NCI-H1417 (cell line): Measurements from ENCODE around the gene SOX15.

Experiments used
- DNase-seq, 3 experiments: peaks; one replicate each; lab custom pipeline; 2025; lab: John Stamatoyannopoulos, UW

Gene SOX15

GRCh38 chr17:7577327-7578199 lies 12.3 kb downstream of the SOX15 start:
- peak in 1 of 3 experiments; percentile 12 for DNase-seq

- no peak for DNase-seq
These were observed 13.4 kb downstream of the SOX15 start for GRCh38 chr17:7576432-7576937.

- no peak for DNase-seq
These were observed 13.9 kb downstream of the SOX15 start for GRCh38 chr17:7575959-7576358.

- DNase-seq: no peak
These were observed 14.4 kb downstream of the SOX15 start for GRCh38 chr17:7575481-7575883.

GRCh38 chr17:7574176-7574953 lies 15.5 kb downstream of the SOX15 start:
- DNase-seq: no peak

GRCh38 chr17:7573324-7574080 lies 16.4 kb downstream of the SOX15 start:
- peak; percentile 63 to 84 (median 73) for DNase-seq

GRCh38 chr17:7572588-7573323 lies 17.1 kb downstream of the SOX15 start:
- peak; percentile 94 to 98 (median 96) for DNase-seq

GRCh38 chr17:7572338-7572587 lies 17.6 kb downstream of the SOX15 start:
- no peak for DNase-seq

- DNase-seq: no peak
These were observed 19.5 kb downstream of the SOX15 start for GRCh38 chr17:7570351-7570750.

GRCh38 chr17:7569571-7569970 lies 20.3 kb downstream of the SOX15 start:
- no peak for DNase-seq

GRCh38 chr17:7563115-7563869 lies 26.6 kb downstream of the SOX15 start:
- DNase-seq: no peak

- no peak for DNase-seq
These were observed 27.7 kb downstream of the SOX15 start for GRCh38 chr17:7562208-7562605.

GRCh38 chr17:7561589-7562207 lies 28.2 kb downstream of the SOX15 start, which contains the start of gene SENP3:
Gene SENP3 (plus strand): TSS chr17:7561919. CDS start chr17:7563077, 1,158 bp downstream.
- DNase-seq: peak; percentile 83 to 86 (median 84)

GRCh38 chr17:7561028-7561575 lies 28.8 kb downstream of the SOX15 start:
- peak; percentile 65 to 84 (median 66) for DNase-seq

GRCh38 chr17:7560172-7561027 lies 29.5 kb downstream of the SOX15 start:
- DNase-seq: peak in 2 of 3 experiments; percentile 28 to 45

- peak in 2 of 3 experiments; percentile 15 to 50 for DNase-seq
These were observed 30.3 kb downstream of the SOX15 start for GRCh38 chr17:7559320-7560171.

- DNase-seq: peak in 2 of 3 experiments; percentile 30 to 42
These were observed 31.2 kb downstream of the SOX15 start, which contains the start of gene TNFSF13 for GRCh38 chr17:7558544-7559319. Gene TNFSF13 (plus strand): TSS chr17:7558750. CDS start chr17:7559040, 290 bp downstream.
